HCT116 (cell line): ENCODE measurements around the gene HS6ST1. TPM values are rescaled to one million over a fixed set of nuclear protein-coding genes. Genes with fewer than 3 reads are reported as not detected.

Experiments used
- ATAC-seq: fragments of 200-7000 bp; cut with Tn5 transposase; 2 replicates; pipeline ENCODE4 v1.9.1; 2020; ENCODE audit warnings: mild to moderate bottlenecking, moderate library complexity
- BruUV-seq: library from RNA; stranded (reverse); fragments of 400-500 nt; replicated peaks from 2 replicates; lab custom pipeline; 2021; lab: Mats Ljungman, UMichigan
- CTCF ChIA-PET: fragments of 300-600 bp; sonication (Branson Sonifier 250); formaldehyde crosslinking; loops from one replicate; lab custom pipeline; 2021; ENCODE audit warnings: antibody characterized with exemption; lab: Charles Lee
- POLR2A ChIA-PET: fragments of 300-600, 350-600 bp; sonication (Branson Sonifier 250); formaldehyde crosslinking; loops from one replicate; lab custom pipeline; 2021; ENCODE audit warnings: antibody characterized with exemption; lab: Charles Lee
- RAD21 ChIA-PET, 2 experiments: fragments of 300-600 bp; sonication (Branson Sonifier 250); formaldehyde crosslinking; loops; one replicate each; lab custom pipeline; 2023; ENCODE audit warnings: low total read pairs in 2 of 2; ENCODE audit not compliant: uncharacterized antibody in 2 of 2, unreplicated experiment in 2 of 2, low non-redundant PET in 1 of 2; lab: Charles Lee
- DNase-seq: peaks from one replicate; pipeline ENCODE4 v3.0.0-alpha.2; 2010; ENCODE audit warnings: low read depth, low spot score
- H2AFZ ChIP-seq: fragments of 200-600 bp; shearing (Covaris generic), sonication (generic); 2 replicates; pipeline ENCODE4 v1.6.1; 2017; ENCODE audit warnings: low read depth, mixed run types, mixed read lengths, antibody characterized with exemption, low read length; ENCODE audit not compliant: poor library complexity, severe bottlenecking
- H3K27ac ChIP-seq: 2 replicates; pipeline ENCODE4 v1.5.1; 2012; ENCODE audit warnings: low read depth, low read length
- H3K27me3 ChIP-seq: fragments of 200-600 bp; sonication (generic); 2 replicates; pipeline ENCODE4 v1.6.1; 2016; ENCODE audit warnings: mixed run types, low read length, mixed read lengths; ENCODE audit not compliant: insufficient read depth
- H3K36me3 ChIP-seq, 2 experiments: fragments of 200-500 bp in 1 of 2; fragments of 200-600 bp in 1 of 2; sonication (Bioruptor generic) in 1 of 2; sonication (generic) in 1 of 2; 2 replicates each; pipeline versions ENCODE4 v1.5.1 to v1.6.1; 2014 to 2016; ENCODE audit warnings: low read length in 2 of 2, inconsistent platforms in 1 of 2, mixed read lengths in 1 of 2, mixed run types in 1 of 2; ENCODE audit not compliant: insufficient read depth in 2 of 2, control insufficient read depth in 1 of 2
- H3K4me1 ChIP-seq, 2 experiments: fragments of 200-600 bp in 1 of 2; sonication (generic) in 1 of 2; 2 replicates each; pipeline versions ENCODE4 v1.5.1 to v1.6.1; 2012 to 2017; ENCODE audit warnings: low read length in 2 of 2, inconsistent platforms in 1 of 2, mild to moderate bottlenecking in 1 of 2, mixed read lengths in 1 of 2, mixed run types in 1 of 2, moderate library complexity in 1 of 2; ENCODE audit not compliant: insufficient read depth in 2 of 2, control insufficient read depth in 1 of 2
- H3K4me2 ChIP-seq: fragments of 200-600 bp; sonication (generic); 2 replicates; pipeline ENCODE4 v1.6.1; 2017; ENCODE audit warnings: mixed run types, low read length, mixed read lengths
- H3K4me3 ChIP-seq, 2 experiments: fragments of 200-600 bp in 1 of 2; sonication (generic) in 1 of 2; replicated peaks in 1 of 2; 2 replicates each; pipeline ENCODE4 v1.5.1; 2011 to 2016; ENCODE audit warnings: low read length in 2 of 2, control low read depth in 1 of 2, low read depth in 1 of 2, mild to moderate bottlenecking in 1 of 2, mixed read lengths in 1 of 2, mixed run types in 1 of 2
- H3K79me2 ChIP-seq: fragments of 200-600 bp; sonication (generic); 2 replicates; pipeline ENCODE4 v1.6.1; 2017; ENCODE audit warnings: mild to moderate bottlenecking, mixed run types, low read length, moderate library complexity, mixed read lengths; ENCODE audit not compliant: insufficient read depth
- H3K9ac ChIP-seq: fragments of 200-600 bp; sonication (generic); 2 replicates; pipeline ENCODE4 v1.6.1; 2016; ENCODE audit warnings: low read length, mixed read lengths
- H3K9me2 ChIP-seq: fragments of 200-600 bp; sonication (generic), shearing (Covaris generic); 2 replicates; pipeline ENCODE4 v1.6.1; 2017; ENCODE audit warnings: mixed run types, mild to moderate bottlenecking, moderate library complexity; ENCODE audit not compliant: insufficient read depth
- H3K9me3 ChIP-seq, 2 experiments: fragments of 200-500 bp in 1 of 2; fragments of 200-600 bp in 1 of 2; sonication (Bioruptor generic) in 1 of 2; sonication (generic) in 1 of 2; 2 replicates each; pipeline ENCODE4 v1.6.1; 2014 to 2017; ENCODE audit warnings: low read length in 2 of 2, mixed read lengths in 2 of 2, inconsistent platforms in 1 of 2, low read depth in 1 of 2, mild to moderate bottlenecking in 1 of 2, mixed run types in 1 of 2, moderate library complexity in 1 of 2; ENCODE audit not compliant: control insufficient read depth in 1 of 2, insufficient read depth in 1 of 2
- H4K20me1 ChIP-seq: fragments of 200-600 bp; sonication (generic), shearing (Covaris generic); 2 replicates; pipeline ENCODE4 v1.6.1; 2017; ENCODE audit warnings: mixed run types, mild to moderate bottlenecking, moderate library complexity; ENCODE audit not compliant: insufficient read depth
- CEBPB ChIP-seq: IDR thresholded peaks from 2 replicates; pipeline ENCODE4 v1.6.1; 2012; ENCODE audit warnings: low read depth
- CTCF ChIP-seq, 3 experiments: fragments of 200-600 bp in 1 of 3; sonication (generic) in 1 of 3; IDR thresholded peaks in 2 of 3; conservative IDR thresholded peaks in 1 of 3; 2 replicates each; pipeline ENCODE4 v1.5.1; 2012 to 2017; ENCODE audit warnings: low read depth in 2 of 3, low read length in 2 of 3, antibody characterized with exemption in 1 of 3, borderline replicate concordance in 1 of 3, control low read depth in 1 of 3, mild to moderate bottlenecking in 1 of 3, mixed read lengths in 1 of 3, mixed run types in 1 of 3, moderate library complexity in 1 of 3; ENCODE audit not compliant: insufficient read depth in 1 of 3
- EGR1 ChIP-seq: IDR thresholded peaks from 2 replicates; pipeline ENCODE4 v1.6.1; 2012; ENCODE audit warnings: low read depth
- EZH2 ChIP-seq: fragments of 200-600 bp; sonication (generic); IDR thresholded peaks from 2 replicates; pipeline ENCODE4 v1.6.1; 2017; ENCODE audit warnings: antibody characterized with exemption, mixed run types
- ZNF274 ChIP-seq: fragments of 200-500 bp; sonication (Bioruptor generic); IDR thresholded peaks from 2 replicates; pipeline ENCODE4 v1.6.1; 2014; ENCODE audit warnings: mild to moderate bottlenecking, low read depth, low read length, inconsistent platforms
- intact Hi-C: fragments of 100-400 bp; cut with micrococcal nuclease; formaldehyde crosslinking; loops from 2 replicates; pipeline ENCODE4 v1.10.0; 2022
- total RNA-seq: library from RNA; stranded (reverse); gene quantifications from one replicate; pipeline ENCODE4 v1.2.1, GENCODE V29; 2021; ENCODE audit not compliant: unreplicated experiment
- TF ChIP-seq, protein P1 (sequence below): IDR thresholded peaks from 2 replicates; pipeline ENCODE4 v1.6.1; 2012

HS6ST1 gene
- total RNA-seq, 1 experiment from 2014 or later: 35.0 TPM

DNA sequence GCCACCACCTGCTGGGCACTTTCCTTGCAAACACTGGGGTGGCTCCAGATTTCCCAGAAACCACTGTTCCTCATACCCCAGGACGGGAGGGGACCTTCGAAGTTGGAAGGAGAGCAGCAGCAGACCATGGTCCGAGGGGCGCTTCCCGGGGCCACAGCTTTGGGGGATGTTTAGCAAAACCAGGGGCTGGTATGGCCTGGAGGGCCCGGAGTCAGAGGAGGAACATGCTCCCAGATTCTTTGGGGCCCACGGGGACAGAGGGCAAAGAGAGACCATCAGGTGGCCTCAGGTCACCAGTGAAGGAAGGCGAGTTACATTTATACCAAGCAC is 25.3 kb downstream of the HS6ST1 start:
- Histone ChIP-seq H3K27ac (no peak overlapping the region), H3K9ac (no peak overlapping the region), H3K27me3 (no peaks in the 10 kb centered on the region), H4K20me1 (no peaks in the 10 kb centered on the region), H3K4me3 (no peak overlapping the region), H3K79me2 (peaks cover 94% of the 10 kb centered on the region), H3K4me1 (peaks cover 0 to 12% of the 10 kb centered on the region in 2 experiments; a peak in 2 of 4 replicates), H3K36me3 (peaks cover 0 to 3% of the 10 kb centered on the region in 2 experiments; a peak in 1 of 4 replicates), H3K9me3 (no peaks in the 10 kb centered on the region), H3K9me2 (no peaks in the 10 kb centered on the region), H3K4me2 (no peak overlapping the region), H2AFZ (no peak overlapping the region)
- no TSS peak for BruUV-seq
- CTCF ChIA-PET: no interaction called here
- DNase-seq (no peak), ATAC-seq (no peak)
- no peak for TF ChIP-seq ZNF274
- TF ChIP-seq, protein P1, sequence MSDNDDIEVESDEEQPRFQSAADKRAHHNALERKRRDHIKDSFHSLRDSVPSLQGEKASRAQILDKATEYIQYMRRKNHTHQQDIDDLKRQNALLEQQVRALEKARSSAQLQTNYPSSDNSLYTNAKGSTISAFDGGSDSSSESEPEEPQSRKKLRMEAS: no peak
- TF ChIP-seq CEBPB: no peak
- no peak for TF ChIP-seq EGR1
- TF ChIP-seq EZH2: no peak
- no peak for TF ChIP-seq CTCF (IDR thresholded peaks at IDR 0.05 in 2 of 3, conservative IDR thresholded peaks at IDR 0.05 in 1 of 3; ENCODE audit: borderline replicate concordance in 1 of 3, insufficient read depth in 1 of 3, low read depth in 2 of 3, low read length in 2 of 3)
- RAD21 ChIA-PET: no interaction called here
- intact Hi-C loops: no loop called here
- POLR2A ChIA-PET: no interaction called here
